Erythroblast (primary cell): ENCODE data around the gene DIPK1A.

Source experiments
- GATA1 ChIP-seq: IDR thresholded peaks from 2 replicates; pipeline ENCODE4 v1.6.1; 2011; ENCODE audit warnings: low read depth, mild to moderate bottlenecking, control low read depth, low read length, moderate library complexity
- POLR2A ChIP-seq: IDR thresholded peaks from 2 replicates; pipeline ENCODE4 v1.6.1; 2011; ENCODE audit warnings: mild to moderate bottlenecking, low read length

- TF ChIP-seq POLR2A: no peak
- no peak for TF ChIP-seq GATA1
Measured at GRCh38 chr1:92850019-92850418, 111.2 kb downstream of the DIPK1A start.
